Mucosa of descending colon (tissue), 3 donors: Measurements from ENCODE around the gene IL21. TPM values are rescaled to one million over a fixed set of nuclear protein-coding genes. Genes with fewer than 3 reads are reported as not detected.

Experiments
- ATAC-seq: fragments of 200-7000 bp; cut with Tn5 transposase; one replicate; pipeline ENCODE4 v1.9.1; 2020; ENCODE audit warnings: mild to moderate bottlenecking, moderate library complexity
- DNase-seq, 3 donors: peaks; one replicate each; pipeline ENCODE4 v3.0.0-alpha.2; 2020
- H3K36me3 ChIP-seq: fragments of 200-600 bp; one replicate; pipeline ENCODE4 v1.8.0; 2021; ENCODE audit warnings: low read depth, mild to moderate bottlenecking
- H3K4me1 ChIP-seq: fragments of 200-600 bp; one replicate; pipeline ENCODE4 v1.8.0; 2021; ENCODE audit warnings: low read depth, mild to moderate bottlenecking
- H3K4me3 ChIP-seq: fragments of 200-600 bp; one replicate; pipeline ENCODE4 v1.8.0; 2021; ENCODE audit warnings: mild to moderate bottlenecking
- H3K9me3 ChIP-seq: fragments of 200-600 bp; one replicate; pipeline ENCODE4 v1.8.0; 2021; ENCODE audit warnings: mild to moderate bottlenecking
- CTCF ChIP-seq: fragments of 200-600 bp; IDR thresholded peaks from one replicate; pipeline ENCODE4 v1.8.0; 2022; ENCODE audit warnings: antibody characterized with exemption, mild to moderate bottlenecking
- intact Hi-C, 2 donors: fragments of 100-400 bp; cut with DNase I in 1 of 2; cut with micrococcal nuclease in 1 of 2; formaldehyde crosslinking; loops; one replicate each; pipeline versions ENCODE4 v1.11.0 to v1.11.1; 2022; cut with DNase I, micrococcal nuclease
- total RNA-seq, 3 donors: library from RNA; stranded (reverse); fragmentation: NEBNext Ultra II Directional in 2 of 3; extraction: Animal tissue kit (Norgen Biotek cat#: 25700) in 2 of 3; gene quantifications; one replicate each; pipeline versions ENCODE4 v1.2.1 to v1.2.4, GENCODE V29; 2021 to 2023
- donor health status: DM: no; HTN: no; CAD: no; lungs with moderate emphysema.
- donor health status: DM: no; HTN: no; CAD: no.
- donor health status: DM: no; HTN: yes; CAD: no.

IL21 gene
- total RNA-seq, 3 donors from 2014 or later, result not detected

- Histone ChIP-seq H3K9me3 (no peaks in the 10 kb centered on the region), H3K4me3 (no peak overlapping the region), H3K36me3 (no peaks in the 10 kb centered on the region), H3K4me1 (no peaks in the 10 kb centered on the region)
- intact Hi-C loops, result no loop called here
- peak; percentile 20 for ATAC-seq
- DNase-seq, result no peak
- TF ChIP-seq CTCF, result no peak
These were observed 11.7 kb upstream of the IL21 start for GRCh38 chr4:122632396-122633143.

- DNase-seq (no peak), ATAC-seq (no peak)
- no peak overlapping the region for H3K4me3 ChIP-seq
- intact Hi-C loops, result no loop called here
- no peaks in the 10 kb centered on the region for H3K4me1 ChIP-seq
- no peaks in the 10 kb centered on the region for H3K36me3 ChIP-seq
- H3K9me3 ChIP-seq, result no peaks in the 10 kb centered on the region
- no peak for TF ChIP-seq CTCF
These were observed 4.3 kb upstream of the IL21 start for GRCh38 chr4:122625156-122625555.

- Histone ChIP-seq H3K4me3 (no peak overlapping the region), H3K36me3 (no peaks in the 10 kb centered on the region), H3K9me3 (no peaks in the 10 kb centered on the region), H3K4me1 (no peaks in the 10 kb centered on the region)
- no peak for ATAC-seq
- TF ChIP-seq CTCF, result no peak
- no peak for DNase-seq
- intact Hi-C loops, result no loop called here
These were observed 3.3 kb upstream of the IL21 start for GRCh38 chr4:122624205-122624604.

GRCh38 chr4:122623637-122624166 is 2.8 kb upstream of the IL21 start:
- ATAC-seq (no peak), DNase-seq (no peak)
- H3K36me3 ChIP-seq, result no peaks in the 10 kb centered on the region
- no peaks in the 10 kb centered on the region for H3K4me1 ChIP-seq
- intact Hi-C loops, result no loop called here
- H3K4me3 ChIP-seq, result no peak overlapping the region
- H3K9me3 ChIP-seq, result no peaks in the 10 kb centered on the region
- no peak for TF ChIP-seq CTCF

- intact Hi-C loops, result no loop called here
- no peaks in the 10 kb centered on the region for H3K36me3 ChIP-seq
- DNase-seq, result no peak
- no peak for TF ChIP-seq CTCF
- H3K4me1 ChIP-seq, result no peaks in the 10 kb centered on the region
- no peak overlapping the region for H3K4me3 ChIP-seq
- no peaks in the 10 kb centered on the region for H3K9me3 ChIP-seq
- no peak for ATAC-seq
These were observed 1.5 kb upstream of the IL21 start for GRCh38 chr4:122622400-122622799.
